ENCODE data around the gene MYCN. TPM values are rescaled to one million over a fixed set of nuclear protein-coding genes. Genes with fewer than 3 reads are reported as not detected.

MYCN gene
- total RNA-seq, 1 experiment from 2014 or later = 54.4 TPM

DNA sequence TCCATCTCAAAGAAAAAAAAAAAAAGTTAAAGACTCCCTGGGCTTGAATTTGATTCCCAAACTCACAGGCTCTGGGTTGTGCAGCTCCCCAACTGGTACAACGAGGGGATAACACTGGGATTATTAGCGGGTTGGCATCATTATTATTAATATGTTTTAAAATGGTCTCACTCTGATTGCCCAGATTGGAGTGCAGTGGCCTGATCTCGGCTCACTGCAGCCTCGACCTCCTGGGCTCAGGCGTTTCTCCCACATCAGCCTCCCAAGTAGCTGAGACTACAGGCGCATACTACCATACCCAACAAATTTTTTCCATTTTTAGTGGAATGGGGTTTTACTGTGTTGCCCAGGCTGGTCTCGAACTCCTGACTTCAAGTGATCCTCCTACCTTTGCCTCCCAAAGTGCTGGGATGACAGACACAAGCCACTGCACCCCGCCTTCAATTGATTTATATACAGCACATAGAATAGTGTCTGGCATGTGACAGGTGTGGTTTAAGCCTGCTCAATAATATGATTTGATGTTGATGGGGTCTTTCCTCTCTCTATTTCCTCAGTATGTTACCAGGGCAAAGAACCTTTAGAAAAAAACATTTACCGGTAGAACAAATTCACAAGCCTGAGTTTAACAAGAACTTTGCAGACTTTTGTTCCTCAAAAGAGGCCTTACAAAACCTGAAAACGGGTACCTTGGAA lies 12.2 kb downstream of the MYCN start:
- Mint-ChIP-seq H3K36me3 (ENCODE audit: insufficient read depth, unreplicated experiment) (peaks cover 10% of the 10 kb centered on the region), H3K9me3 (ENCODE audit: unreplicated experiment) (no peaks in the 10 kb centered on the region), H3K27ac (ENCODE audit: unreplicated experiment) (no peak overlapping the region), H3K27me3 (ENCODE audit: insufficient read depth, unreplicated experiment) (no peaks in the 10 kb centered on the region), H3K4me1 (ENCODE audit: low read depth, unreplicated experiment) (peaks cover 13% of the 10 kb centered on the region), H3K4me3 (ENCODE audit: unreplicated experiment) (no peak overlapping the region)
- CTCF ChIA-PET = interaction anchor here (0.6 kb wide), 1 partner anchor 495 kb away, joined by 3 read pairs; no protein-coding TSS in a partner anchor
- Histone ChIP-seq H3K4me3 (ENCODE audit: low read depth, low read length) (no peak overlapping the region), H3K4me1 (peaks cover 6% of the 10 kb centered on the region; the same call in 1 of the 2 replicates), H3K9me3 (no peaks in the 10 kb centered on the region), H3K36me3 (ENCODE audit: control insufficient read depth, insufficient read depth, low read length) (no peaks in the 10 kb centered on the region), H3K27me3 (replicated peaks; ENCODE audit: control insufficient read depth, insufficient read depth, low read length) (no peaks in the 10 kb centered on the region)
- POLR2A ChIA-PET = interaction anchor here (0.6 kb wide), 1 partner anchor 441 kb away, joined by 3 read pairs; no protein-coding TSS in a partner anchor
- intact Hi-C loops (cut with micrococcal nuclease; ENCODE audit: unreplicated experiment) = no loop called here
- no TSS peak for BruUV-seq (replicated peaks)
- no peak for DNase-seq
- TF ChIP-seq, protein P1, sequence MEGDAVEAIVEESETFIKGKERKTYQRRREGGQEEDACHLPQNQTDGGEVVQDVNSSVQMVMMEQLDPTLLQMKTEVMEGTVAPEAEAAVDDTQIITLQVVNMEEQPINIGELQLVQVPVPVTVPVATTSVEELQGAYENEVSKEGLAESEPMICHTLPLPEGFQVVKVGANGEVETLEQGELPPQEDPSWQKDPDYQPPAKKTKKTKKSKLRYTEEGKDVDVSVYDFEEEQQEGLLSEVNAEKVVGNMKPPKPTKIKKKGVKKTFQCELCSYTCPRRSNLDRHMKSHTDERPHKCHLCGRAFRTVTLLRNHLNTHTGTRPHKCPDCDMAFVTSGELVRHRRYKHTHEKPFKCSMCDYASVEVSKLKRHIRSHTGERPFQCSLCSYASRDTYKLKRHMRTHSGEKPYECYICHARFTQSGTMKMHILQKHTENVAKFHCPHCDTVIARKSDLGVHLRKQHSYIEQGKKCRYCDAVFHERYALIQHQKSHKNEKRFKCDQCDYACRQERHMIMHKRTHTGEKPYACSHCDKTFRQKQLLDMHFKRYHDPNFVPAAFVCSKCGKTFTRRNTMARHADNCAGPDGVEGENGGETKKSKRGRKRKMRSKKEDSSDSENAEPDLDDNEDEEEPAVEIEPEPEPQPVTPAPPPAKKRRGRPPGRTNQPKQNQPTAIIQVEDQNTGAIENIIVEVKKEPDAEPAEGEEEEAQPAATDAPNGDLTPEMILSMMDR (IDR thresholded peaks at IDR 0.05; ENCODE audit: insufficient read depth in 1 of 2, low read depth in 1 of 2, low read length in 1 of 2, severe bottlenecking in 1 of 2, unreplicated experiment in 1 of 2) = no peak

DNA sequence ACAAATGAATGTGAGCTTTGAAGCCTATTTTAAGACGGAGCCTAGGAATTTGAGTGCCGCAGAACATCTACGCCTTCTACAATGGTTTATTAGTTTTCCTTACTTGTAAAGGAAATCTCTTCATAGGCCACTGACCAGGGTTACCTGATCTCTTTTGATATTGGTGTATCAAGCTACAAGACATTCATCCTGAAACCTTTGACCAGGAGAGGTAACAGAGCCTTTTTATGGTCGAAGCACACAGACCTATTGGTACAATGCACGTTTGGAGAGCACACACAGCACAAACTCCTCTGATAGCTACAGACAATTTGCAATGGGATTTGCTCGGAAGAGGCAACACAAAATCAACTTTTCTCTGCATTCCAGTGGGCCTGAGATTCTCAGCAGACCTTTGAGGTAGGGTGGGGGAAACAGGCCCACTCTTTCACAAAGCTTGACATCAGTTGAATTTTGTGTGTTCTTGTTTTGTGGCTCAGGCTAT lies 12.8 kb downstream of the MYCN start:
- Histone ChIP-seq H3K4me1 (peaks cover 6% of the 10 kb centered on the region; the same call in 1 of the 2 replicates), H3K36me3 (ENCODE audit: control insufficient read depth, insufficient read depth, low read length) (no peaks in the 10 kb centered on the region), H3K9me3 (no peaks in the 10 kb centered on the region), H3K27me3 (replicated peaks; ENCODE audit: control insufficient read depth, insufficient read depth, low read length) (no peaks in the 10 kb centered on the region), H3K4me3 (ENCODE audit: low read depth, low read length) (no peak overlapping the region)
- TF ChIP-seq, protein P1 (IDR thresholded peaks at IDR 0.05; ENCODE audit: insufficient read depth in 1 of 2, low read depth in 1 of 2, low read length in 1 of 2, severe bottlenecking in 1 of 2, unreplicated experiment in 1 of 2) = no peak
- Mint-ChIP-seq H3K27ac (ENCODE audit: unreplicated experiment) (no peak overlapping the region), H3K27me3 (ENCODE audit: insufficient read depth, unreplicated experiment) (no peaks in the 10 kb centered on the region), H3K36me3 (ENCODE audit: insufficient read depth, unreplicated experiment) (peaks cover 6% of the 10 kb centered on the region), H3K4me3 (ENCODE audit: unreplicated experiment) (no peak overlapping the region), H3K9me3 (ENCODE audit: unreplicated experiment) (no peaks in the 10 kb centered on the region), H3K4me1 (ENCODE audit: low read depth, unreplicated experiment) (peaks cover 13% of the 10 kb centered on the region)
- no peak for DNase-seq
- intact Hi-C loops (cut with micrococcal nuclease; ENCODE audit: unreplicated experiment) = no loop called here
- POLR2A ChIA-PET = interaction anchor here (0.6 kb wide), 1 partner anchor 441 kb away, joined by 3 read pairs; no protein-coding TSS in a partner anchor
- BruUV-seq (replicated peaks) = no TSS peak
- CTCF ChIA-PET = interaction anchor here (0.6 kb wide), 1 partner anchor 494 kb away, joined by 3 read pairs; no protein-coding TSS in a partner anchor

DNA sequence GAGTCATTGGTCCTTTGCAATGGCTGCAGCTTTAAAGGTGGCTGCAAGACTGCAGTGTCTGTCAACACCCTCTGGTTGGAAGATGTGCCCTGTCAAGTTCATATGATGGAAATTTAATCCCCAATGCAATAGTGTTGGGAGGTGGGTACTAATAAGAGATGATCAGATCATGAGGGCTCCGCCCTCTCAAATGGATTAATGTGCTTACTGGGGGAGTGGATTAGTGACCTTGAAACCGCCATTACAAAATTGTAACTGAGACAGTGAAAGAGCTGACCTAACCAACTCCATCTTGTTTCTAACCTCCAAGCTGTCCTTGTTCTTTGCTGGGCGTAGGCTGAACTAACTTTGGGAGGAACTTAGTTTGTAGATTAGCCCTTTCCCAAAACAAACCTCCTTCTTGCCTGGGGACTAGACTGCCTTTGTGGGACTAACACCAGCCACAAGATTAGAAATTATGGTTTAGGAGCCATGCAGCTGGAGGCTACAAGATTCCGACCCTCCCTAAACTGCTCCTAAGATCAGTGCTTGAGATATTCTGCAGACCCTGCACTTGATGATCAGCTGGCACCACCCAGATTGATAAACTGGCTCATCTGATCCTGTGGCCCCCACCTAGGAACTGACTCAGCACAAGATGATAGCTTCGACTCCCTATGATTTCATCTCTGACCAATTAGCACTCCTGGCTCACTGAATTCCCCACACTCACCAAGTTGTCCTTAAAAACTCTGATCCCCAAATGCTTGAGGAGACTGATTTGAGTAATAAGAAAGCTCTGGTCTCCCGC lies 13.7 kb downstream of the MYCN start:
- Histone ChIP-seq H3K4me1 (peaks cover 6% of the 10 kb centered on the region; the same call in 1 of the 2 replicates), H3K9me3 (no peaks in the 10 kb centered on the region), H3K27me3 (replicated peaks; ENCODE audit: control insufficient read depth, insufficient read depth, low read length) (no peaks in the 10 kb centered on the region), H3K4me3 (ENCODE audit: low read depth, low read length) (no peak overlapping the region), H3K36me3 (ENCODE audit: control insufficient read depth, insufficient read depth, low read length) (no peaks in the 10 kb centered on the region)
- TF ChIP-seq, protein P1 (IDR thresholded peaks at IDR 0.05; ENCODE audit: insufficient read depth in 1 of 2, low read depth in 1 of 2, low read length in 1 of 2, severe bottlenecking in 1 of 2, unreplicated experiment in 1 of 2) = no peak
- Mint-ChIP-seq H3K36me3 (ENCODE audit: insufficient read depth, unreplicated experiment) (no peaks in the 10 kb centered on the region), H3K27ac (ENCODE audit: unreplicated experiment) (no peak overlapping the region), H3K9me3 (ENCODE audit: unreplicated experiment) (no peaks in the 10 kb centered on the region), H3K4me3 (ENCODE audit: unreplicated experiment) (no peak overlapping the region), H3K27me3 (ENCODE audit: insufficient read depth, unreplicated experiment) (no peaks in the 10 kb centered on the region), H3K4me1 (ENCODE audit: low read depth, unreplicated experiment) (peaks cover 13% of the 10 kb centered on the region)
- ChIA-PET POLR2A (no interaction called here), CTCF (no interaction called here)
- BruUV-seq (replicated peaks) = no TSS peak
- intact Hi-C loops (cut with micrococcal nuclease; ENCODE audit: unreplicated experiment) = no loop called here
- DNase-seq = no peak

Measured in Caco-2 (cell line).